T-helper 22 cell (primary cell): Measurements from ENCODE around the gene KCND2.
A peak's percentile ranks its signal among the peaks of the same experiment; 100 is the strongest.
"Not testable (repeated sequence)": the region's sequence is repeated elsewhere in the genome, so short reads cannot be mapped to it uniquely, and the experiment has no call there.

Experiments
- DNase-seq: peaks from one replicate; pipeline ENCODE4 v3.0.0-alpha.2; 2020; ENCODE audit warnings: low read depth

The KCND2 gene

DNA sequence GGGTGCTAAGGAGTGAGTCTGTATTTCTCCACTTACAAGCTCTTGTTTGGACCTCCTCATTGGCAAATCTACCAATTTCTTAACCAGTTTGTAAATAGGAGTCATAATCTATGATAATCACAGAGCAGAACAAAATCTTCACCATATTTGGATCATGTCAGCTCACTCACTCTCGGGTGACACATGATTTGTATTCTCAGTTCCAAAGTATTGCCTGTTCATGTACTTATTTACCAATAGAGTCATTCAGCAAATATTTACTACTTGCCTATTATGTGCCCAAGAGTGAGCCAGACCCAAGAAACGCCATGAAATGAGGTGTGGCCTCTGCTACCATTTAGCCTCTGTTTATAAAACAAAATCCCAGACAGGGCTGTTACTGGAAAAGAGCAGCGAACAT, 470.2 kb downstream of the KCND2 start:
- DNase-seq, result no peak

- DNase-seq, result no peak
Observed at GRCh38 chr7:120760050-120760449, 487.1 kb downstream of the KCND2 start.

DNA sequence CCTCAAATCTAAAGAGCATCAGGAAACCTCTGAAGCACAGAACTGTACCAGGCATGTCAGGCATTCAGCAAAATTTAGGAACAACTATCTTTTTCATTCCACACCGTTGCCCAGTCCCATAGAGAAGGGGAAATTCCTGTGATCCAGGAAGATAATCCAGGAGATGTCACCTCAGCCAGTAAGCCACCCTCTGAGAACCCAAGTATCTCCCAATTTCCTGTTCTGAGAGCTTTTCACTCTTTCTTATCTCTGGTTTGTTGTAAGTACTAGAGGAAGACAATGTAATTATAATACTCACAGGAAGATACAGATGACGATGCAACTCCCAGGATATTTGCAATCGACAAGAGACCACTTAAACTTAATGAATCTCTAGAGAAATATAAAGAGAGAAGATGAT, 487.9 kb downstream of the KCND2 start:
- no peak for DNase-seq

- no peak for DNase-seq
Observed at GRCh38 chr7:120770206-120770605, 497.2 kb downstream of the KCND2 start.

- no peak for DNase-seq
Observed at GRCh38 chr7:120774481-120774880, 501.5 kb downstream of the KCND2 start.

DNA sequence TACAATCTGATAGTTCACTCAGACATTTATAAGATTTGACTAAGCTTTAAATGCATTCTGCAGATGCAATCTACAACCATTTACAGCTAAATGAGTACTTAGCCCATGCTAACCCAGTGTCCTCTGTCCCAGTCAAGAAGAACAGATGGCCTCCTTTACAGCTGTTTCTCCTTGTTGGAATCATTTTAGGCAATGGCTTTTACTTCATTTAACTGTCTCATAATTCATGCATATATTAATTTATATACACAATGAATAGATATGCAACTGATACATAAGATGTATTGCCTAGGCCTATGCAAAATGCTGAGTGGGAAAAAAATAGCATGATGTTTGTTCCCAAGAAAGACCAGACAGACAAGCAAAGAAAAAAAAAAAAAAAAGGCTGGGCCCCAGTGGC, 502.8 kb downstream of the KCND2 start:
- no peak for DNase-seq

DNA sequence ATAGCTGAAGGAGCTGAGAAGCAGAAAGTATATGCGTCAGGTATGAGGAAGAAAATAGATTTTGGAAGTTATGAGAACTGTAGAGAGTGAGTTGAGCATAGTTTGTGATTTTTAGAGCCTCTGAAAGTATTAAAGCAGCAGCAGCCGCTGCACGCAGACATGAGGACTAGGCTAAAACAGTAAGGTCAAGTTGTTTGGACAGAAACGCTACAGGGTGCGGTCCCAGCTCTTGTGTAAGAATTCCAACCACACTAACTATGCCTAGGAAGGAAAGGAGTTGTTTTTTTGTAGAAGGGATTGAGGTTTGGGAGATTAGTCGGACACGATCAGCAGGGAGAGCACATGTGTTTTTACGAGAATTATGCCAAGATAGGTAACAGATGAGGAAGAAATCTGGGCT, 506.1 kb downstream of the KCND2 start:
- not testable (repeated sequence) for DNase-seq

GRCh38 chr7:120780451-120780850, 507.5 kb downstream of the KCND2 start:
- DNase-seq, result not testable (repeated sequence)

DNA sequence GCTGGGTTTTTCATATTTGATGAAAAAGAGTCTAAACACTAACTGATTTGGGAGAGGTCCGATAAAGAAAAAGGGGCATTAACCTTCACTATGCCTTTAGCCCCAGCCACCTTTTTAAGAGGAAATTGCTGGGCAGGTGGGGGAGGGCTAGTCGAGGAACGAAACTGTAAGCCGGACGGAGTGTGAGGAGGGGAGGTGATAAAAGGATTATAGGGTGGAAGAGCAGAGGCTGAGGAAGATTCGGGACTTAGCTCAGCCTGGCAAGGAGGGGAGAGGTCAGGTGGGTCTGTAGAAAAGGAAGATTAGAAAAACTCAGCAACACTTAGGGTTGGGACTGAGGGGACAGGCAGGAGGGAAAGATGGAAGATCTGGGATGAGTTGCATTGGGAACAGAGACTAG, 508.0 kb downstream of the KCND2 start:
- DNase-seq, result no peak

GRCh38 chr7:120781924-120782323, 508.9 kb downstream of the KCND2 start:
- DNase-seq, result not testable (repeated sequence)

GRCh38 chr7:120783273-120783672, 510.3 kb downstream of the KCND2 start:
- no peak for DNase-seq

DNA sequence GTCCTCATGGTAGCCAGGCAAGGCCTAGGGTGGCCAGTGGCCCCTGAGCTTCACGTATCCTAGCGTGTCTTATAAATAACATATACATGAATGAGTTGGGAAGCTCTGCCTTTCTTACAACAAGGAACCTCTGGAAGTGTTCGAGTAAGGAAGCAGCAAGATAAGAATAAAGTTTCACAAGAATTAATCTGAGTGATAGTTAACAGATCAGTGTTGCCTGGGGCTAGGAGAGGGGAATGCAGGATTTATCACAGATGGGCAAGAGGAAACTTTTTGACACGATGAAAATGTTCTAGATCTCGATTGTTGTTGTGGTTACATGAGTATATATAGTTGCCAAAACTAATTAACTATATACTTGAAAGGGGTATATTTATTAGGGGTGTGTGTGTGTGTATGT, 510.7 kb downstream of the KCND2 start:
- DNase-seq, result no peak

DNA sequence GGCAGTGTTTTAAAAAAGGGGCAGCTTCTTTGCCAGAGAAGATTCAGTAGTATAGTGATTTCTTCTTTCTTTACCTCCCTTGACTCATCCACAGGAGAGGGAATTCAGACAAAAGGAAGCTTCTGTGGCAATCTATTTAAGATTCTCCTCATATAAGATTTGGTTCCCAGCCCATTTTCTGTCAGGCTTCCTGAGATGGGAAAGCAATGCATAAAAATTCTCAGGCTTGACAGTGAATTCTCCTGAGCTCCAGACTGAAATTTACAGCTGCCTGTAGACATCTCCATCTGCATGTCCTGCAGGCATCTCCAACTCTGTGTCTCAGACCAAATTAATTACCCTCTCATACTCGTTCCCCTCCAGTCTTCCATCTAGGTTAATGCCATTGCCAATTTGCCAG, 512.1 kb downstream of the KCND2 start:
- no peak for DNase-seq

DNA sequence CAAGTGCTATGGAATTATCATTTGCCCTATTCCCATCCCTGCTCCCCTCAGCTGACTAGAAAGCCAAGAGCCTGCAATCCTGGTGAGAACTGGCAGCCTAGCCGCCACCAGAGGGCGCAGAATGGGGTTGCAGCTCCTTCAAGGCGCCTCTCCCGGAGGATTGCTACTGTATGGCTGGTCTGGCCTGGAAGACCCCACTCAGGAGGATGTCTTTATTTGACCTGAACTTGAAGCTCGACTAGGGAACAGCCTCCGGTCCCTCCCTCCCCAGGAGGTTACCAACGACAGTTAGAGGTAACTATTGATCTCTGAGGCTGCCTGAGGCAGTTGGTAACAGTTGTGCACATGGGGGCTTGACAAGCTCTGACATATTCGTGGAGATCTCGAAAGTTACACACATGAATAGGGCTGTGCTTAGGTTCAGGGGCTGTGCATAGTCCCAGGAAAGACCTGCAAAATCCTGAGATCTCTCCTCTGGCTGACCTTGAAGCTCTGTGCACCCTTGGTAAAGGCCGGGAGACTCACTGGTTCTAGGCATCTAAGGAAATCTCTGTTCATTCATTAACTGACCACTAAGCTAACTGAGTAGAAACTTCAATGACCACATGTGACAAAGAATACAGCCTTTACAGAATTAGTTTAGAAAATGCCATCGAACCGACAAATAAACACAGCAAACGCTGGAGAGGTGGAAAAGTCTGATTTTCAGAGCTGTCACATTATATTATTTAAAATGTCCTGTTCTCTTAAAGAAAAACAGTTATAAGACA, 519.3 kb downstream of the KCND2 start:
- DNase-seq, result peak; percentile 4

DNA sequence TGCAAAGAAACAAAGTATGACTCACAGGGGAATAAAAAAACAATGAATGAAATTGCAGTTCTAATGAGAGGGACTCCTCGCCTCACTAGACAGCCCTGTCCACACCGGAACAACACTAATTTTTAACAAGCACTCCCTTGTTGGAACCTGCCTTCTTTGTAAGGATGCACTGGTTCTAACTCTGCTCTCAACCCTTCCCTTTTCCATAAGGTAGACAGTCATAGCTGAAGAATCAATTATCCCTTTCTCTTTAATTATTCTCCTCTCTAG, 519.8 kb downstream of the KCND2 start:
- DNase-seq, result no peak

- no peak for DNase-seq
Observed at GRCh38 chr7:120793213-120793936, 520.4 kb downstream of the KCND2 start.

DNA sequence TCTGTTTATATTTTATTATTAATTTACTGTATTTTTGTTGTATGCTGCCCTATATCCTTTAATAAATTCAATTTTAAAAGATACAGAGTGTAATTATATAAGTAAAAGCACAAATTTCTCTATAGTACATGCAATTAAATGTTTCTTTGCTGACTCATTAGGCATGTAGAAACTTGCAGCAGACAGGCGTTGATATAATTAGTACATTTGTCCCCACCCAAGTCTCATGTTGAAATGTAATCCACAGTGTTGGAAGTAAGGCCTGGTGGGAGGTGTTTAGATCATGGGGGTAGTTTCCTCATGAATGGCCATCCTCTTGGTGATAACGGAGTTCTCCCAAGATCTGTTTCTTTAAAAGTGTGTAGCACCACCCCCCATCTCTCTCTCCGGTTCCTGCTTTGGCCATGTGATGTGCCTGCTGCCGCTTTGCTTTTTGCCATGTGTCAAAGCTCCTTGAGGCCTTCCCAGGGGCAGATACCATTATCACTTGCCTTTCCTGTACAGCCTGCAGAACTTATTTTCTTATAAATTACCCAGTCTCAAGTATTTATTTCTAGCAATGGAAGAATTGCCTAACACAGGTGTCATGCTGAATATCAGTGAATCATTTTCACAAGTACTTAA, 521.2 kb downstream of the KCND2 start:
- no peak for DNase-seq

DNA sequence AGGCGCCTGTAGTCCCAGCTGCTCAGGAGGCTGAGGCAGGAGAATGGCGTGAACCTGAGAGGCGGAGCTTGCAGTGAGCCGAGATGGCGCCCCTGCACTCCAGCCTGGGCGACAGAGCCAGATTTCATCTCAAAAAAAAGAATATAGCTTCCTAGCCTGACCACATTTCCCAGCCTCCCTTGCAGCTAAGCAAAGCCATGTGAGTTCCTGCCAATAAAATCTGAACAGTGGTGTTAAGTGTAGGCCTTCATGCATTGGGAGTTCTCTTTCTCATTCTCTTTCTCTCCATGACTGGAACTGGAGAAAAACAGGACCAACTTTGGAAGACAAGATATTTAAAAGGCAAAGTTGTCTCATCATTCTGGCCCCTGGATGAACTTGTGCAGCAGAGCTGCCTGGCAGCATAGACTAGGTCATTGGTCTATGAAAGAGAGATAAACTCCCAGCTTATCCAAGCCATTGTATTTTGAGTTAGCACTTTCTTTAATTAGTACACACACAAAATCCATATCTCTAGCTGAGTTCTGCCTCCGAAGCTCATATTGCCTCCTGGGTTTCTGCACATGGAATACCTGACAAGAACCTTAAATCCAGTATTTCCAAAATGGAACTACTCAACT, 524.2 kb downstream of the KCND2 start:
- DNase-seq, result no peak

- no peak for DNase-seq
Observed at GRCh38 chr7:120799147-120799546, 526.2 kb downstream of the KCND2 start.
